Panc1 (cell line): ENCODE measurements around the gene TTC23L. TPM values are rescaled to one million over a fixed set of nuclear protein-coding genes. Genes with fewer than 3 reads are reported as not detected.

Experiments
- ATAC-seq: fragments of 200-7000 bp; cut with Tn5 transposase; 2 replicates; pipeline ENCODE4 v1.9.1; 2020; ENCODE audit warnings: mild to moderate bottlenecking, moderate library complexity
- BruUV-seq: library from RNA; stranded (reverse); fragments of 400-500 nt; replicated peaks from 2 replicates; lab custom pipeline; 2021; lab: Mats Ljungman, UMichigan
- CTCF ChIA-PET: fragments of 300-600 bp; sonication (Branson Sonifier 250); formaldehyde crosslinking; loops from one replicate; lab custom pipeline; 2022; ENCODE audit warnings: antibody characterized with exemption; lab: Charles Lee
- POLR2A ChIA-PET: fragments of 300-600 bp; sonication (Branson Sonifier 250); formaldehyde crosslinking; loops from one replicate; lab custom pipeline; 2022; ENCODE audit warnings: antibody characterized with exemption; lab: Charles Lee
- DNase-seq: peaks from one replicate; pipeline ENCODE4 v3.0.0-alpha.2; 2010; ENCODE audit warnings: low read depth, low spot score
- H3K27ac ChIP-seq: 2 replicates; pipeline ENCODE4 v1.5.1; 2011; ENCODE audit warnings: mild to moderate bottlenecking, low read length, inconsistent platforms
- H3K27me3 ChIP-seq: fragments of 200-500 bp; sonication (Bioruptor generic); 2 replicates; pipeline ENCODE4 v1.6.0; 2014; ENCODE audit warnings: low read length, inconsistent platforms; ENCODE audit not compliant: control insufficient read depth, insufficient read depth
- H3K36me3 ChIP-seq: fragments of 200-500 bp; sonication (Bioruptor generic); 2 replicates; pipeline ENCODE4 v1.5.1; 2014; ENCODE audit warnings: inconsistent platforms, mild to moderate bottlenecking, low read length, moderate library complexity; ENCODE audit not compliant: control insufficient read depth, insufficient read depth
- H3K4me1 ChIP-seq: 2 replicates; pipeline ENCODE4 v1.5.1; 2011; ENCODE audit warnings: inconsistent platforms, mild to moderate bottlenecking, low read length, moderate library complexity; ENCODE audit not compliant: control insufficient read depth, insufficient read depth
- H3K4me3 ChIP-seq, 2 experiments: 2 replicates each; pipeline ENCODE4 v1.5.1; 2011 to 2012; ENCODE audit warnings: low read depth in 2 of 2, low read length in 2 of 2, mild to moderate bottlenecking in 2 of 2, inconsistent platforms in 1 of 2, moderate library complexity in 1 of 2
- H3K9me3 ChIP-seq: fragments of 200-500 bp; sonication (Bioruptor generic); 2 replicates; pipeline ENCODE4 v1.5.1; 2014; ENCODE audit warnings: low read depth, mild to moderate bottlenecking, inconsistent platforms, low read length, moderate library complexity; ENCODE audit not compliant: control insufficient read depth, insufficient read depth
- CTCF ChIP-seq: fragments of 450-650 bp; IDR thresholded peaks from 2 replicates; pipeline ENCODE4 v1.5.1; 2017; ENCODE audit warnings: mild to moderate bottlenecking
- POLR2AphosphoS5 ChIP-seq: IDR thresholded peaks from 2 replicates; pipeline ENCODE4 v1.6.1; 2012; ENCODE audit warnings: mild to moderate bottlenecking, low read depth, low read length, moderate library complexity
- REST ChIP-seq, 2 experiments: IDR thresholded peaks; 2 replicates each; pipeline ENCODE4 v1.6.1; 2011 to 2012; ENCODE audit warnings: low read depth in 2 of 2, control low read depth in 1 of 2, low read length in 1 of 2, mild to moderate bottlenecking in 1 of 2, moderate library complexity in 1 of 2; ENCODE audit not compliant: insufficient read depth in 1 of 2
- SIN3A ChIP-seq: IDR thresholded peaks from 2 replicates; pipeline ENCODE4 v1.6.1; 2012; ENCODE audit warnings: low read depth, mild to moderate bottlenecking, low read length, moderate library complexity, borderline replicate concordance; ENCODE audit not compliant: insufficient read depth
- TCF7L2 ChIP-seq: IDR thresholded peaks from 2 replicates; pipeline ENCODE4 v1.6.1; 2011; ENCODE audit warnings: mild to moderate bottlenecking, low read depth, low read length, inconsistent platforms
- in situ Hi-C: cut with HindIII; loops from 2 replicates; pipeline ENCODE4 v1.10.0; 2016; ENCODE audit warnings: low sequenced_read_pairs, low pct_unique_long_range_greater_than_20kb
- intact Hi-C: fragments of 100-400 bp; cut with micrococcal nuclease; formaldehyde crosslinking; loops from one replicate; pipeline ENCODE4 v1.10.0; 2022; ENCODE audit not compliant: unreplicated experiment
- total RNA-seq: library from RNA; stranded (reverse); gene quantifications from one replicate; pipeline ENCODE4 v1.2.1, GENCODE V29; 2021; ENCODE audit not compliant: unreplicated experiment

The TTC23L gene
- total RNA-seq, 1 experiment from 2014 or later: not detected

- CTCF ChIA-PET: no interaction called here
- no peaks in the 10 kb centered on the region for H3K9me3 ChIP-seq
- in situ Hi-C loops (no loop called here), intact Hi-C loops (no loop called here)
- no peak for TF ChIP-seq REST (IDR thresholded peaks at IDR 0.05; ENCODE audit: insufficient read depth in 1 of 2, low read depth in 2 of 2, low read length in 1 of 2)
- TF ChIP-seq TCF7L2: no peak
- no peak for TF ChIP-seq CTCF
- TF ChIP-seq POLR2AphosphoS5: no peak
- TF ChIP-seq SIN3A: no peak
- H3K4me1 ChIP-seq: no peaks in the 10 kb centered on the region
- no peak for DNase-seq
- H3K27ac ChIP-seq: no peak overlapping the region
- POLR2A ChIA-PET: no interaction called here
- no peaks in the 10 kb centered on the region for H3K36me3 ChIP-seq
- BruUV-seq: no TSS peak
- no peaks in the 10 kb centered on the region for H3K27me3 ChIP-seq
- no peak for ATAC-seq
- H3K4me3 ChIP-seq: no peak overlapping the region
Measured at GRCh38 chr5:34865091-34865490, 26.1 kb downstream of the TTC23L start.

- Histone ChIP-seq H3K36me3 (no peaks in the 10 kb centered on the region), H3K4me3 (no peak overlapping the region), H3K27ac (no peak overlapping the region), H3K27me3 (no peaks in the 10 kb centered on the region; the same call in 1 of the 2 replicates), H3K9me3 (no peaks in the 10 kb centered on the region), H3K4me1 (no peaks in the 10 kb centered on the region)
- no TSS peak for BruUV-seq
- in situ Hi-C loops (no loop called here), intact Hi-C loops (no loop called here)
- ChIA-PET POLR2A (no interaction called here), CTCF (no interaction called here)
- DNase-seq (no peak), ATAC-seq (no peak)
- TF ChIP-seq SIN3A (no peak), TCF7L2 (no peak), REST (IDR thresholded peaks at IDR 0.05; ENCODE audit: insufficient read depth in 1 of 2, low read depth in 2 of 2, low read length in 1 of 2) (no peak), CTCF (no peak), POLR2AphosphoS5 (no peak)
Measured at GRCh38 chr5:34866989-34867471, 28.1 kb downstream of the TTC23L start.
